GM21447 (cell line): ENCODE data around the gene VSX2.

Experiments used
- ATAC-seq: cut with Tn5 transposase; IDR thresholded peaks from one replicate; pipeline ENCODE4 v1.9.1; 2021; ENCODE audit not compliant: unreplicated experiment

Gene VSX2

DNA sequence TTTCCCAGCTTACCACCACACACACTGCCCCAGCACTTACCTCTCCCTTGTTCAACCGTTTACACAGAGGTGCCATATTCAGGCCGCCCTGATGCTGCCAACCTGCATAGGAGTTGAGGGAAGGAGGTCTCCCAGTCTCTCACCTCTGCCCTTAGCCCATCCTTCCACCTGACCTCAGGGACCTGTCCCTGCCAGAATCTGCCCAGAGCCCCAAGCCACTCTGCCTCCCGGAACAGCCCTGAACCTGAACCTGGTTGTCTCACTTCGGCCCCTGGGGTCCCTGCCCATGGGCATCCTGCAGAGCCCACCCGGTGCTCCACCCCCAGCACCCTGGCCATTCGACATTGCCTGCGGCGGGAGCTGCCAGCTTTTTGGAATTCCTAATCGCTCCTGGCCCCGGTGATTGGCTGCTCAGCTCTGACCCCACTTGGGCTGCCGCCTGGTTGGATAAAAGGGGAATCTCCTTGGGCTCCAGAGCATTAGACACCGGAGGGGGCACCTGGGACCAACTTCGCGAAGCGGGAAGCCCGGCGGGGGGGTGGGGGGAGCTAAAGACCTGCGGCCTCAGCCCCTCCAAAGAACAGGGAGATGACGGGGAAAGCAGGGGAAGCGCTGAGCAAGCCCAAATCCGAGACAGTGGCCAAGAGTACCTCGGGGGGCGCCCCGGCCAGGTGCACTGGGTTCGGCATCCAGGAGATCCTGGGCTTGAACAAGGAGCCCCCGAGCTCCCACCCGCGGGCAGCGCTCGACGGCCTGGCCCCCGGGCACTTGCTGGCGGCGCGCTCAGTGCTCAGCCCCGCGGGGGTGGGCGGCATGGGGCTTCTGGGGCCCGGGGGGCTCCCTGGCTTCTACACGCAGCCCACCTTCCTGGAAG is at the start of gene VSX2:
VSX2 (plus strand) TSS at position 476 of the 874 bp plus-strand sequence; CDS start at position 589, 113 bp downstream.
- ATAC-seq, result no peak

DNA sequence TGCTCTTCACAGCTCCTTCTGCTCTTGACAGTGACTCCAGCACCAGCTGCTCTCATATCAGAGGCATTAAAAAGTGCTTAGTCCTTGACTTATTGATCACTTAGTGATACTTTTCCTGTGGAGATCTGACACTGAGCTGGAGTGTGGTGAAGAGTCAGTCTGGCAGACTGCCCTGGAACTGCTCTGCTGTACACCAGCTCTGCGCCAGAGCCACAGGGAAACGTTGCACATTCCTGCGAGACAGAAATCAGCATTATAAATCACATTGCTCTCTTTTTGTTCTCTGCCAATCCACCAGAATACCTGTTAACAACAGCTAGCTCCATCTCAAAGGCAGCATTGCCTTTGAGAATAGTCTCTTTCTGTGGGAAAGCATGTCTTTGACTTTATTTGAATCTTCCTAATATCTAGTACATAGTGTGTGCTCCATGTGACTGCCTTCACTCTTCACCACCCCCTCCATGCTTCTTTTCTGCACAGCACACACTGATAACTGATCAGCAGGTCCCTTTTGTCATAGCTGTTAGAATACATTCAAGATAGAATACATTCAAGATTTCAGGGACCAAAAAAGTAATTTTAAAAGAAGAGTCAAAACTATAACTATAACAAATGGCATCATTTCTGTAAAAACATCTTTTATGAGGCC is 48.2 kb upstream of the VSX2 start:
- no peak for ATAC-seq

DNA sequence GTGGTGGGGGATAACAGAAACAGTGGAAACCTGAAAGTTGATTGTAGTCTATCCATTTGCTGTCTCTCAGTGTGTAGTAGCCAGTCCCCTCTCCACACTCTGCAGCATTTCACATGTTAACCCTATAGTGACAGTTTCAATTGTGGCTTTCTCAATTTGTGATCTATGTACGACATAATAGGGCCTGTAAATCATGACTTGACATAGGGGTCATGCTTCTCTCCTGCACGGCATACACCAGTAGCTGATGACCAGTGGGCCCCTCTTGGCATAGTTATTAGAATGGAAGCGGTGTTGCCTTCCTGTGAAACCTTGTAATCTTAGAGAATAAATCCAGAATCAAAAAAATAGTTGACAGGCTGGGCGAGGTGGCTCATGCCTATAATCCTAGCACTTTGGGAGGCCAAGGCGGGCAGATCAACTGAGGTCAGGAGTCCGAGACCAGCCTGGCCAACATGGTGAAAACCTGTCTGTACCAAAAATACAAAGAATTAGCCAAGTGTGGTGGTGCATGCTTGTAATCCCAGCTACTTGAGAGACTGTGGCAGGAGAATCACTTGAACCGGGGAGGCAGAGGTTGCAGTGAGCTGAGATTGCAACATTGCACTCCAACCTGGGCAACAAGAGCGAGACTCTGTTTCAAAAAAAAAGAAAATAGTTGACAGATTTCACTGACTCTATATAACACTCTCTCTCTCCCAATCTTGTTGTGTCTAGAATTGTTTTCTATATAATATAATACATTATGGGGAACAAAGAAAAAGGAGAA is 44.6 kb upstream of the VSX2 start:
- no peak for ATAC-seq

DNA sequence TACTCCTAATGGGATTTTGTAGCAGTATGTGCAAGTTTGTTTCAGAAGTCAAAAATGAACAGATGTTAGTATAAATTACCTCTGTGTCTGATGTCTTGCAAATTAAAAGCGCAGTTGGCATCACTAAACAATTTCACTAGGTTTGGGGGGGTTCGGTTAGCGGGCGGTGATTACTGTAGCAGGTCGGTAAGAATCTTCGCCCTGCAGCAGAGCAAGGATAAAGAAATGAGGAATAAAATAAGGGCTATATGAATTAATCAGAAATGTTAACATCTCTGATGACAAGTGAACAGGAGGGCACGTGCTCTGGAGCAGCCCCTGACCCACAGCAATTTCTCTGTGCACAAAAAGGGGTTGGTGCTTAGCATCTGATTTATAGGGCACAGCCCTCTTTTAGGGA is 43.6 kb upstream of the VSX2 start:
- no peak for ATAC-seq

DNA sequence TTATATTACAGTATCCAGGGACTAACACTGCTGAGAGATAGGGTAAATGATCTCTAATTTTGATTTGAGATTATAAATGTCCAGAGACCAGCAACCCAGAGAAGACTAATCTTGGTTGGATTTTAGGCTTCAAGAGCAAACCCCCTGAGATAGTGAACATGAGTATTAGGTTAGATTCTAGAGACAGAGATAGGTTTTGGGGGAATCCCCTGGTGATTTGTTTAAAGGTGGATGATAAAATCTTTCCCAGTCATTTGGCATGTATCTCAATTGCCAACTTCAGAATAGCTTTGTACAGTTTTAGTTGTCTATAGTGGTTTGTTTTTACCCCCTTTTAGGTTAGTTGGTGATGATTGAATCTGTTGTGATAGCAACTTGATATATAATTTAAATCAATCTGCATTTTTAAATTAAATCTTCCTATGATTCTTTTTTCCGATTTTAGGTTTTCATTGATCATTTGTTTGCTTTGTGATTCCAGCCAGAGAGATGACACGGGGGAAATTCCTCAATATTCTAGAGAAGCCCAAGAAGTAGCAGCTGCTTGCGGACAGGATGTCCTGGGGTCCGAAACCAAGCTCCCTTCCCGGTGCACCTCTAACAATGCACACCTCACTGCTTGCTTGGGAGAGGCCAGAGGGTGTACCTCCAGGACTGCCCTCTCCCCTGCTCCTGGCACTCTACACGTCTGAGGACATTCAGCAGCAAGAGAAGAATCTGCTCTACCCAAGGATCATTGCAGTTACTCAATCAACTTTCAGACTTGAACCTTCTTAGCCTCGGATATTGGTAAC is 40.6 kb upstream of the VSX2 start:
- ATAC-seq, result no peak

DNA sequence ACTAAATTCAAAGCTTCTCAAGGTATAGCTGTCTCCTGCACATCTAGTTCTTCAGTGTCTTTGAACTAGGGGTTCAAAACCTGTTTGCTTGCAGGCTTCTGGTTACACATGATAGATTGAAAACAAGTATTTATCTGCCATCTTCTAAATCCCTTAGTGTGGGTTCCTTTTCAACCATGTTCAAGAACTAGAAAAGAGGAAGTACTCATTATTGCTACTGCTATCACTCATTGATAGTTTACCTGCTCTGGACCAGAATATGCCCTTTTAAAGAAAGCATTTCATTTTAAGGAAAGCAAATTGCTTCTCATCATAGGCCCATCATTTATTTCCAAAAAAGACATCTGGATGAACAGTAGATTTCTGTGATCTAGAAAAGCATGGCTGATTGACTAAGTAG is 37.1 kb upstream of the VSX2 start:
- no peak for ATAC-seq

DNA sequence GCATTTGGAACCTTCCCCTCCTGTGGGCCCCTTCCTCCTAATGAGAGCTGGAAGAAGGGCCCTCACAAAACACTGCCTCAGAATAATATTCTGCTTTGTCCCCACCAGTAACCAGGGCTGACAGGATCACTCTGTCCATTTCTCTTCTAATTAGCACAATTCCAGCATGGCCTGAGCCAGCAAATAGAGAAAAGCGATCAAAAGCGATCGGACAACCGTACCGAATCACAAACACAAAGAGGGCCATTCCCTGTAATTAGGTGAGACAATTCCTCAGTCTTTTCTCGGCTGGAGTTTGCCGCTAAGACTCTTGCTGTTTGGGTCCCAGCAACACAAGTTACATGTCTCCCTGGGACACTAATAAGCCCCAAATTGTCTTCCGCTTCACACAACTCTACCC is 35.6 kb upstream of the VSX2 start:
- no peak for ATAC-seq

DNA sequence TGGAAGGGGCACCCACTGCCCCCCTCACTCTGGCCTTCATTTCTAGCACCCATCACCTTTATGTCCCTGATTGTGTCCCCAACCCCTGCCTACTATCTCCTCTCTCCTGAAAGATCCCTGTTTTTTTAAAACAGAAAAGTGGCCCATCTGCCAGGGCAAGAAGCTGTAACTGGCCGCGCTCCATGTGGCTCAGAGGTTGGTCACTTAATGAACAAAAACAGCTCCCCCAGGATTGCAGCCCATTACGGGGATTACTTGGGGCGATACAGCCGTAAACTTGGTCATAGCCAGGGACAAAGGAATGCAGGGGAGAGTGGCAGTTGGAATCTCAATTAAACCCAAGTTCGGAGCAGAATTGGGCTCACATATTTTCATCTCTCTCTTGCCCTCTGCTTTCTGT is 34.8 kb upstream of the VSX2 start:
- ATAC-seq, result no peak

DNA sequence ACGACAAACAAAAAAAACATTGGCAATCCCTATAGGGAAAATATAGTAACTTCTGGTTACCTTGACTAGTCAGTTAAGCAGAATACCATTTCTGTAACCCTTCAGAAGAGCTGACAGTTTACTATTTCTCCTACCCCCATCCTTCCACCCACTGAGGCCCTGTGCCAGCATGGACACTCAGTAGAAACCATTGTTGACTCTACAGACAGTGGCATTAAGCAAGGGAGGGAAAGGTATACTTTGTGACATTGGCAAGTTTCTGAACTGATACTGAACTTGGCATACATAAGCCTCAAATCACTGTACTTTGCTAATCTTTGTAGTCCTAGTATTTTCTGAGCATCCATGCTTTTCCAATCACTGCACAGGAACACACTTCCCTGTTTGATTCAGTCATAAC is 33.4 kb upstream of the VSX2 start:
- ATAC-seq, result no peak

DNA sequence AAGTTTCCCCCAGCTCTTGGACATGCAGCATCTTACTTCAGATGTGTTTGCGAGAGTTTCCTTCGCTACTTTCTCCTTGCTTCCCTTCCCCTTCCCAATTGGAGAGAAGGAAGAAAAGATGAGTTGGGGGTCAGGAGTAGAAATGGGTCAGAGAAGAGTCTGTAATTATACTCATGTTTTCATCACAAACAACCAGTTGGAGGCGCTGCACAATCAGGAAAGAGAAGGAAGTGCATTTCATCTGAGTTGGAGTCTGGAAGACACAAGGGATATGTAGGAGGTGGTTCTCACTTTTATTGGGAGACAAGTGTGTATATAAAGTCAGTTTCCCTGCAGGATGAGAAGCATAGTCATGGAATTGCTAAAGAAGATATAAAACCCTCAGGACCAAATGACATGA is 31.3 kb upstream of the VSX2 start:
- ATAC-seq, result no peak

DNA sequence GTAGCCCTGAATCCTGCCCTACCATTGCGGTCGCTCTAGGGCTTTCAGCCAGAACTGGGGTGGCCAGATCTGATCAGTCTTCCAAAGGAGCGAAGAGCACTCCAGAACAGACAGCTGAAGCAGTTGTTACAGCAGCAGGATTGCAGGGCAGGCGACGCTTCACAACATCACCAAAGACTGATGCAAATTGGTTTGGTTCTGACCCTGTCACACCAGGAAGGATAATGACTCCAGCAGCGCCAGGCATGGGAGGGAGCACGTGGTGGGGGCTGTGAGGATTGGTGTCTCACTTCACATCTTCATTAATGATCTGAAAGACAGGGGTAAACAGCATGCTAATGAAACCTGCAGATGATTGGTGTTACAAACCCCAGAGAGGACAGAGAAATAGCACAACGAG is 30.6 kb upstream of the VSX2 start:
- no peak for ATAC-seq

DNA sequence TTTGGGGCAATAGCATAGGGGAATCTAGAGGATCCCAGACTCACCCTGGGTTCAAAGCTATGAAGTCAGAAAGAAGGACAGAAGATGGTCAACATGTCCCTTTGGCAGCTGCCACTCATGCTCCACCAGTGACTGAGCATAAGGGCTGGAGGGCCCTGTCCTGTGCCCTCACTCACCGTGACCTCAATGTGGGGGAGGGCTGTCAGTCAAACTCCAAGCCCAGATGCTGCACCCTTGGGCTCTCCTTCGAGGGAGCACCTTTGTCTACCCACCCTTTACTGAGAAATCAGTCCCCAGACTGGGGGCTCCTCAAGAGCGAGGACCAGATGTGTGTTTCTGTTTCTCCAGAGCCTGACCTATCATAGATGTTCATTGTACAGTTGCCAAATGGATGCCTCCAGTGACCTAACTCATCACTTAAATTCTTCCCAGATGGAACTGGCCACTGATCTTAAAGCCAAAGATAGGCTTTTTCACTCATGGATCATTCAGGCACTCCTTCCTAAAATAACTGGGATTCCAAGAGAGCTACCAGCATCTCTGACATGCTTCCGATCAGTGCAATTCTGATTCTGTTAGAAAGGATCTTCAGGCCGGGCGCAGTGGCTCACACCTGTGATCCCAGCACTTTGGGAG is 27.2 kb upstream of the VSX2 start:
- ATAC-seq, result no peak

DNA sequence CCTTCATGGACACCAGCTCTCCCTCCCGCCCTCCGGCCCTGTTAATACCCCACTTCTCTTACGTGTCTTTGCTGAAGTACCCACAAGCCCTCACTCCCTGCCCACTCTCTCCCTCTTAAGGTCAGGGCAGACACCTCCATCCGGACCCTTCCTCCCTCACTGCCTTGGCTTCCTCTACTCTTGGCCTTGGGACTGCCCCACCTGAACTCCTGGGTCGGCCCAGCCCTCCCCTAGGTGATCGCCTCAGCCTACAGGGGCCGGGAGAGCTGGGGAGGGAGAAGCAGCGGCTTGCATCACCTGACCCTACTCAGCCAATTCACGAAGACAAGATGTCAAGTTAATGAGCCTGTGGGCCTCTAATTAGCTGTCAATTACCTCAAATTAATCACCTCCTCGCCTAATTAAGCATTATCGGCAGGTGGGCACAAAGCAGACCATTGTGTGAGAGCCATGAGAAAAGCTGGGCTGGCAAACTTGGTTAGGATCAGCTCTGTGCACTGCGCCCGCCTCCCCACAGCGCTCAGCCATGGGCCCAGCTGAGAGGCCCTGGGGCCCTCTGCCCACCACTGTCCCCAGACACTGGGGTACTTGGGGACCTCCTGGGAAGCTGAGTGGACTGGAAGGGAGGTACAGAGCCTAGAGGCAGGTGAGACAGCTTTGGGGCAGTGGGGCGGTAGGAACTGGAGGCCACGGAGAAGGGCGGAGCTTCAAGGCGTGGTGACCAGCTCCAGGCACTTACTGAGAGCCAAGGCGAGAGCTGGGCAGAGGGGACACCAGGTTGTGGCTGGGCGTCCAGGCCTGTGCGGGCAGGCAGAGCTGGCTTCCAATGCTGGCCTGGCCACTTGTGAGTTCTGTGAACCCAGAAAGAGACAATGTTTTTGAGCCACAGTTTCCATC is 25.1 kb upstream of the VSX2 start:
- no peak for ATAC-seq

DNA sequence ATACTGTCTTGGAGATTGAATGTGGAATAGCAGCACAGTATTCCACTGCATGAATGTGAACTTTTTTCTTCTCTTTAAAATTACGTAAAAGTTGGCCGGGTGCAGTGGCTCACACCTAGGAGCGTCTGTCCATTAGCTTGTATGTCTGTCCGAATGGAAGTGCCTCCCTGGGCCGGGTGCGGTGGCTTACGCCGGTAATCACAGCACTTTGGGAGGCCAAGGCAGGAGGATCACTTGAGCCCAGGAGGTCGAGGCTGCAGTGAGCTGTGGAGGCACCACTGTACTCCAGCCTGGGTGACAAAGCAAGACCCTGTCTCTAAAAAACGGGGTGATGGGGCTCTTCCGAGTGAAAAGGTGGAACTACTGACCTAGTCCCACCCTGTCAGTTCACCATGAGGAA is 22.6 kb upstream of the VSX2 start:
- no peak for ATAC-seq

DNA sequence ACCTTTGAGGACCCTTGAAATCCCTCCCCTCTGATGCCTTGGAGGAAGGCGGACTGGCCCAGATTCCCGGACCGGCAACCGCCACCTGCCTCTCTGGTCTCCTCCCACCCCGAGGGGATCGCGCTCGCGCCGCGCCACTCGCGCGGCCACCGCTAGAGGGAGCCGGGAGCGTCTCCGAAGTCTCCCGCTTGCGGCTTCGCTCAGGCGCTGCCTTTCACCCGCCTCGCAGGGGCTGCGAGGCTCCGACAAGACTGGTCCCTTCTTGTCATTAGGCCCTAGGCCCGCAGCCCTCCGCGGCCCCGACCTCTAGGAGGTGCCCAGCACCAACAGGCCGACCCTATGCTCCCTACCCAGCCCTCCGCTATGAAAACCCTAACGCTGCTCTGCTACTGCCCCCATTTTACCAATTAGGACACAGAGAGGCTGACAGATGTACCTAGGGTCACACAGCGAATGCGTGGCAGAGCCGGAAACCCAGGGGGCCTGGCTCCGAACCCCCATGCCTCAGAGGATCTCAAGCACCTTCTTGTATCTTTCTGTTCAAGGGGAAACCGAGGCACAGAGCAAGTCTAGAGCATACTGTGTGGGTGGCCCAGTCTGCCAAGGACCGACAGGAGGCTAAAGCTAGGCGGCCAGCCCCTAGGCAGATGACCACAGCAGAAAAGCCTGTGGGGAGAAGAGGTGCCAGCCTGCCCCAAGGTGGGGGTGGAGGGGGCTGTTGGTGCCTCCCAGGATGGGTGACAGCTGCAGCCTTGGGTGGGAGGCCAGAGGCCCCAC is 21.4 kb upstream of the VSX2 start:
- ATAC-seq, result no peak

DNA sequence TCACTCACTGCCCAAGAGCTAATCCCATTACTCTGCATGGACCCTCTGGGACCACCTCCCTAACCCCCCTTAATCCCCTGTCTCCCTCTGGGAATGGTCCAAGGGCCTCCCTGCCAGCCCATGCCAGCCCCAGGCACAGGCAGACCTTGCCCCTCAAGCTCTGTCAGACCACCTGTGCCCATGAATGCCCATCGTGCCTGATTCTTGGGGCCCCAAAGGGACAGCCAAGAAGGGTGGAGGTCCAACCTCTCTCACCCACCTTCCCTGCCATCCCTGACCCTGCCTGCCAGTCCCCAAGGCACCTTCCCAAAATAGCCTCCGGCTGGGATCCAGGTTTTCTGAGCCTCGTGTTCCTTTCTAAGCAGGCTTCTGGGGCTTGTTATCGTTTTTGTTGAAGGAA is 20.8 kb upstream of the VSX2 start:
- no peak for ATAC-seq

DNA sequence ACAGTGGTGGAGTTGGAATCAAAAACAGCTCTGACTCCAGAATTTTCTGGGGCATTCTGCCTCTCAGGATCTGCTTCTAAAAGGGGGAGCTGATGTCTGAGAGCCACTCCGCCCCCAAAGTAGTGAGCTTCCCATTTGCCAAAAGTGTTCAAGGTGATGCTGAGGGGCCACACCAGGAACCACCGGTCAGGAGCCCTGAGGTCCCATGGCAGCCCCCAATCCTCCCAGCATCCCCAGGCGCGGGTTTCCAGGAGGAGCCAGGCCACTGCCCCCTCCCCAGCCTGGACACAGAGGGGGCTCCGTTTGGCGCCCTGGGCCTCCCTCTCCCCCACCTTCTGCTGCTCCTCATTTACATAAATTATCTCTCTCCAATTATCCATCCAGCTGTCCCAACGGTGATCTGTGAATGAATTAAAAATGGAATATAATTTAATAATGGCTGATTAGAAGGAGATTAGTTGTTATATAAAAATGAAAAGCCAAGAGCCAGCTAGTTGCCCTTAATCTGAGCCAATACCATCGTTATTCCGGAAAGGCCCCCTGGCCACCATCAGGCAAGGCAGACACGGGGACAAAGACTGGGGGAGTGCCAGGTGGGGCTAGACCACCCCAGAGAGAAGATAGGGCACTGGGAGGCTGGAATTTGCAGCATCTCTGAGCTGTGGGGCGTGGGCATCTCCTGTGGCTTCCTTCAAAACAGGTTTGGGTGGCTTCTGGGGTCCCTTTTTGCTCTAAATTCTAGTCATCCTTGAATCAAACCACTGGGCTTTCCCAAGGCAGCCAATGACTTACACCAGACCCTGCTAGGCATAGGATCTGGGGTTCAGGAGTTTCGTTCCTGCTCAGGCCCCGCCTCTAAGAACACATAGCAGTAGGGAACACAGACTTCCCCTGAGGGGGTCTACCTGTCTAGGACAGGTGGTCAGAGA is 19.7 kb upstream of the VSX2 start:
- no peak for ATAC-seq

DNA sequence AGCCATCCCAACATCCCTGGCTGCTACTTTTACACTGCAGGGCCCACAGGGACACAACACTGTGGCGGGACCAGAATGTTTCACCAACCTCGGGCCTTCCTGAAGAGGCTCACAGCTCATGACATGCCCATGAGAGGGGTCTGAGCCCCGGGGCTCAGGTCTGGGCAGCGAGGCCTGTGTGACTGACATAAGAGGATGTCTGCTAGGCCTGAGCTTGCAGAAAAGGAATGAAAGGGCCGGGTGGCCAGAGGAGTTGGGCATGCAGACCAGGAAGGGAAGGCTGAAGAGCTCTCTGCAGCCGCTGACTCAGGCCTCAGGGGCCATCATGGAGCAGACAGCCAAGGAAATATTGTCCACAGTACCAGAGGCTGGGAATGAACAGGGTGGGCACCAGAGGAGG is 18.3 kb upstream of the VSX2 start:
- no peak for ATAC-seq
